Neural progenitor cell (in vitro differentiated cells): ENCODE measurements around the gene EPB41L4A. TPM values are rescaled to one million over a fixed set of nuclear protein-coding genes. Genes with fewer than 3 reads are reported as not detected.

Experiments
- DNase-seq: peaks from one replicate; pipeline ENCODE4 v3.0.0-alpha.2; 2016; ENCODE audit warnings: low spot score
- H2AFZ ChIP-seq: fragments of 200-600 bp; sonication (generic); replicated peaks from 2 replicates; pipeline ENCODE4 v1.6.1; 2016; ENCODE audit warnings: antibody characterized with exemption
- H3F3A ChIP-seq: fragments of 200-600 bp; sonication (generic); 2 replicates; pipeline ENCODE4 v1.6.1; 2016; ENCODE audit warnings: antibody characterized with exemption, low read depth
- H3K27ac ChIP-seq: fragments of 200-600 bp; sonication (generic); 2 replicates; pipeline ENCODE4 v1.5.1; 2016; ENCODE audit warnings: mild to moderate bottlenecking
- H3K27me3 ChIP-seq: fragments of 200-600 bp; sonication (generic); 2 replicates; pipeline ENCODE4 v1.6.1; 2016; ENCODE audit warnings: mild to moderate bottlenecking, moderate library complexity
- H3K36me3 ChIP-seq: fragments of 200-600 bp; sonication (generic); 2 replicates; pipeline ENCODE4 v1.5.1; 2016
- H3K4me1 ChIP-seq: fragments of 200-600 bp; sonication (generic); 2 replicates; pipeline ENCODE4 v1.6.1; 2016; ENCODE audit warnings: mixed run types
- H3K4me2 ChIP-seq: fragments of 200-600 bp; sonication (generic); 2 replicates; pipeline ENCODE4 v1.6.1; 2016
- H3K4me3 ChIP-seq: fragments of 200-600 bp; sonication (generic); 2 replicates; pipeline ENCODE4 v1.5.1; 2016
- H3K79me2 ChIP-seq: fragments of 200-600 bp; sonication (generic); 2 replicates; pipeline ENCODE4 v1.6.1; 2016; ENCODE audit warnings: low read depth
- H3K9ac ChIP-seq: fragments of 200-600 bp; sonication (generic); 2 replicates; pipeline ENCODE4 v1.6.1; 2016
- H3K9me3 ChIP-seq: fragments of 200-600 bp; sonication (generic); 2 replicates; pipeline ENCODE4 v1.5.1; 2016; ENCODE audit warnings: low read depth
- H4K20me1 ChIP-seq: fragments of 200-600 bp; sonication (generic); 2 replicates; pipeline ENCODE4 v1.6.1; 2016; ENCODE audit warnings: low read depth
- H3K27ac Mint-ChIP-seq: 3 replicates; pipeline ENCODE4 v1.8.0; 2021; ENCODE audit warnings: mixed read lengths
- H3K27me3 Mint-ChIP-seq: 2 replicates; pipeline ENCODE4 v1.8.0; 2022; ENCODE audit warnings: low read depth, mild to moderate bottlenecking, inconsistent platforms, moderate library complexity, mixed read lengths; ENCODE audit not compliant: insufficient read depth
- H3K36me3 Mint-ChIP-seq: 3 replicates; pipeline ENCODE4 v1.8.0; 2021; ENCODE audit warnings: mixed read lengths
- H3K4me1 Mint-ChIP-seq: 3 replicates; pipeline ENCODE4 v1.8.0; 2021; ENCODE audit warnings: mixed read lengths
- H3K4me3 Mint-ChIP-seq: 3 replicates; pipeline ENCODE4 v1.8.0; 2021; ENCODE audit warnings: mild to moderate bottlenecking, moderate library complexity, mixed read lengths
- H3K9me3 Mint-ChIP-seq: 3 replicates; pipeline ENCODE4 v1.8.0; 2020; ENCODE audit warnings: mixed read lengths
- EZH2 ChIP-seq: fragments of 200-600 bp; sonication (generic); IDR thresholded peaks from 2 replicates; pipeline ENCODE4 v1.6.1; 2017; ENCODE audit warnings: antibody characterized with exemption, mild to moderate bottlenecking, moderate library complexity
- EZH2phosphoT487 ChIP-seq: fragments of 200-600 bp; sonication (generic); IDR thresholded peaks from 2 replicates; pipeline ENCODE4 v1.6.1; 2017; ENCODE audit warnings: antibody characterized with exemption
- total RNA-seq: library from RNA; depleted of rRNA; stranded (reverse); fragments of >200 nt; gene quantifications from 2 replicates; pipeline ENCODE4 v1.2.3, GENCODE V29; 2015; ENCODE audit warnings: low replicate concordance
- TF ChIP-seq, protein P1 (sequence below): fragments of 200-600 bp; sonication (generic); IDR thresholded peaks from 2 replicates; pipeline ENCODE4 v1.5.1; 2017; ENCODE audit warnings: antibody characterized with exemption, mild to moderate bottlenecking

EPB41L4A gene
- total RNA-seq, 1 donor from 2014 or later, result 2.7 TPM

DNA sequence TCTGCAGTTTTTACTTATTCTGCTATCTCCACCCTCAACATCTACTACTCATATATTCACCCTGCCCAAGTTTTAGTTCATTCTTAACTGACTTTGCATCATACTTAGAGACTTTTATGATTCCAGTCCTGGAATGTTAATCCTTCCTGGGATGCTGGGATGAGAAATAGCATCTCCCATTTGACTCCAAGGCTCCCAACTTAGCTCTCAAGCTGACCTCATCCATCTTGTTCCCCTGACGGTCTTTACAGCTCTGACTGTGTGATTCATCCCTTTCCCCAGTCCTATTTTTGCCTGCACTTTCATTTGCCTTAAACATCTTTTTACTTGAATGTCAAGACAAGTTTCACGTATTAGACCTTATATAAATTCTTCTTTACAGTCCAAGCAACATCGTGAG, 297.8 kb downstream of the EPB41L4A start:
- H3K4me1 Mint-ChIP-seq, result peaks cover 9% of the 10 kb centered on the region
- DNase-seq, result no peak
- H3K4me2 ChIP-seq, result no peak overlapping the region
- H2AFZ ChIP-seq, result no peak overlapping the region
- H3K27me3 Mint-ChIP-seq, result peaks cover 3% of the 10 kb centered on the region
- H3K4me1 ChIP-seq, result no peaks in the 10 kb centered on the region
- H3K9me3 Mint-ChIP-seq, result no peaks in the 10 kb centered on the region
- TF ChIP-seq, protein P1, sequence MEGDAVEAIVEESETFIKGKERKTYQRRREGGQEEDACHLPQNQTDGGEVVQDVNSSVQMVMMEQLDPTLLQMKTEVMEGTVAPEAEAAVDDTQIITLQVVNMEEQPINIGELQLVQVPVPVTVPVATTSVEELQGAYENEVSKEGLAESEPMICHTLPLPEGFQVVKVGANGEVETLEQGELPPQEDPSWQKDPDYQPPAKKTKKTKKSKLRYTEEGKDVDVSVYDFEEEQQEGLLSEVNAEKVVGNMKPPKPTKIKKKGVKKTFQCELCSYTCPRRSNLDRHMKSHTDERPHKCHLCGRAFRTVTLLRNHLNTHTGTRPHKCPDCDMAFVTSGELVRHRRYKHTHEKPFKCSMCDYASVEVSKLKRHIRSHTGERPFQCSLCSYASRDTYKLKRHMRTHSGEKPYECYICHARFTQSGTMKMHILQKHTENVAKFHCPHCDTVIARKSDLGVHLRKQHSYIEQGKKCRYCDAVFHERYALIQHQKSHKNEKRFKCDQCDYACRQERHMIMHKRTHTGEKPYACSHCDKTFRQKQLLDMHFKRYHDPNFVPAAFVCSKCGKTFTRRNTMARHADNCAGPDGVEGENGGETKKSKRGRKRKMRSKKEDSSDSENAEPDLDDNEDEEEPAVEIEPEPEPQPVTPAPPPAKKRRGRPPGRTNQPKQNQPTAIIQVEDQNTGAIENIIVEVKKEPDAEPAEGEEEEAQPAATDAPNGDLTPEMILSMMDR, result no peak
- TF ChIP-seq EZH2, result no peak
- no peak for TF ChIP-seq EZH2phosphoT487
- H3K9me3 ChIP-seq, result no peaks in the 10 kb centered on the region
- H3K4me3 Mint-ChIP-seq, result no peak overlapping the region
- H3F3A ChIP-seq, result no peaks in the 10 kb centered on the region
- no peak overlapping the region for H3K27ac ChIP-seq
- H3K4me3 ChIP-seq, result no peak overlapping the region
- no peaks in the 10 kb centered on the region for H3K79me2 ChIP-seq
- H3K27ac Mint-ChIP-seq, result no peak overlapping the region
- no peak overlapping the region for H3K9ac ChIP-seq
- no peaks in the 10 kb centered on the region for H3K36me3 ChIP-seq
- H4K20me1 ChIP-seq, result no peaks in the 10 kb centered on the region
- no peaks in the 10 kb centered on the region for H3K36me3 Mint-ChIP-seq
- no peaks in the 10 kb centered on the region for H3K27me3 ChIP-seq

DNA sequence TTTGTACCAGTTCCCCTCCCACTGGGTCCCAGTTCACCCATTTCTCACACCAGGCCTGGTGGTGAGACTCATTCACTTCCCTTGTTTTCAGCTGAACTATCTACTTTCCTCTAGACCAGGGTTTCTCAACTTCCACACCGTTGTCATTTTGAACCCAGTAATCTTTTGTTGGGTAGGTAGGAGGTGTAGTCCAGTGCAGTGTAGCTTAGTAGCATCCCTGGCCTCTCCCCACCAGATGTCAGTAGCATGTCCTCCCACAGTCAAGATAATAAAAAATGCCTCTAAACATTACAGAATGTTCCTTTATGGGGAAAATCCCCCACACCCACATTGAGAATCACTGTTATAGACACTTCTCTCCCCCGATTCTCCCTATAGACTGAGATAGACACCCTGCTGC, 299.1 kb downstream of the EPB41L4A start:
- H3K4me1 Mint-ChIP-seq, result peaks cover 9% of the 10 kb centered on the region
- no peaks in the 10 kb centered on the region for H3K36me3 ChIP-seq

DNA sequence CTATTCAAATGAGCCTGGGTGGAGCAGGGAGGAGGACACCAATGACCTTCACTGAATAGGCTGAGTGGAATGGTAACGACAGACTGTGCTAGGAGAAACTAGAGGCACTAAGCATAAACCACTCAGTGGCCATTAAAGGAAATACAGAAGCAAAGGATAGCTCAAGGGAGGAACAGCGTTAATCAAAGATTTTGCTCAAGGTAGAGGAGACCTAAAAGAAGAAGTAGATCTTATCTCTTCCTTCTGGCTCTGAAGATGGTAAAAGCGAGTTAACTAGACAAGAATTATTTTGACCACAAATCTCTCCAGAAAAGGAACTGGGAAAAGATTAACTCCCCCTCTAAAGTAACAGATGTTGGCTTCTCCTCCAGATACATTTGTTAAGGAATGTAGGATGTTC, 299.6 kb downstream of the EPB41L4A start:
- Histone ChIP-seq H3K9ac (no peak overlapping the region), H3K27me3 (no peaks in the 10 kb centered on the region), H3K4me3 (no peak overlapping the region), H3K27ac (no peak overlapping the region), H2AFZ (no peak overlapping the region), H4K20me1 (no peaks in the 10 kb centered on the region), H3K9me3 (no peaks in the 10 kb centered on the region), H3K36me3 (no peaks in the 10 kb centered on the region), H3K4me1 (no peaks in the 10 kb centered on the region), H3K4me2 (no peak overlapping the region), H3K79me2 (no peaks in the 10 kb centered on the region), H3F3A (no peaks in the 10 kb centered on the region)
- H3K4me1 Mint-ChIP-seq, result peaks cover 9% of the 10 kb centered on the region
- no peak overlapping the region for H3K4me3 Mint-ChIP-seq
- TF ChIP-seq EZH2, result no peak
- TF ChIP-seq, protein P1, result no peak
- TF ChIP-seq EZH2phosphoT487, result no peak
- H3K36me3 Mint-ChIP-seq, result no peaks in the 10 kb centered on the region
- H3K27me3 Mint-ChIP-seq, result peaks cover 3% of the 10 kb centered on the region
- no peak overlapping the region for H3K27ac Mint-ChIP-seq
- DNase-seq, result no peak
- no peaks in the 10 kb centered on the region for H3K9me3 Mint-ChIP-seq

More for the DNA sequence above, 299.1 kb downstream of the EPB41L4A start:
- no peaks in the 10 kb centered on the region for H4K20me1 ChIP-seq
- Mint-ChIP-seq H3K27ac (no peak overlapping the region), H3K36me3 (no peaks in the 10 kb centered on the region), H3K9me3 (no peaks in the 10 kb centered on the region), H3K4me3 (no peak overlapping the region), H3K27me3 (peaks cover 3% of the 10 kb centered on the region)
- H3K9ac ChIP-seq, result no peak overlapping the region
- H3K4me2 ChIP-seq, result no peak overlapping the region
- no peak overlapping the region for H3K27ac ChIP-seq
- TF ChIP-seq EZH2 (no peak), EZH2phosphoT487 (no peak)
- TF ChIP-seq, protein P1, result no peak
- no peak overlapping the region for H3K4me3 ChIP-seq
- H3F3A ChIP-seq, result no peaks in the 10 kb centered on the region
- no peak for DNase-seq
- no peaks in the 10 kb centered on the region for H3K4me1 ChIP-seq
- H3K9me3 ChIP-seq, result no peaks in the 10 kb centered on the region
- no peak overlapping the region for H2AFZ ChIP-seq
- no peaks in the 10 kb centered on the region for H3K27me3 ChIP-seq
- H3K79me2 ChIP-seq, result no peaks in the 10 kb centered on the region
